VCaP (cell line): ENCODE measurements around the gene TMEM273.

Experiments used
- H3K27ac ChIP-seq: fragments of 450-650 bp; 2 replicates; pipeline ENCODE4 v1.5.1; 2017
- TF ChIP-seq, protein P1 (sequence below): fragments of 450-650 bp; conservative IDR thresholded peaks from 2 replicates; pipeline ENCODE4 v1.5.1; 2017; ENCODE audit warnings: mild to moderate bottlenecking, moderate library complexity

The TMEM273 gene

DNA sequence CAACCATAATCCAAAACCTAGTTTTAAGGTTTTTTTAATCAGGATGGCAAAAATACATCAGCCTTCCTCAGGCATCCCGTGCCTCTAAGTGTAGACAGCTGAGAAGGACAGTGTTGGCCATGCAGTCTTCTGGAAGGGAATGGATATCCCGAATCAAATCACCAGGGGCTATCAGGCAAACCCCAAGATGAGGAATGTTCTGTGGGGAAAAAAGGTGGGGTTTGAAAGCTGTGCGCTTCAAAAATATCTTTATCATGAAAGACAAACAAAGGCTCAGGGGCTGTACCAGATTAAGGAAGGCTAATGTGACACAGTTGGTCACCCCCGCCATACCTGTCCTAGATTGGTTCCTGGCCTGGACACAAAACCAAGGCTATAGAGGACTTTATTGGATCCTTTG is 5.4 kb downstream of the TMEM273 start:
- TF ChIP-seq, protein P1, sequence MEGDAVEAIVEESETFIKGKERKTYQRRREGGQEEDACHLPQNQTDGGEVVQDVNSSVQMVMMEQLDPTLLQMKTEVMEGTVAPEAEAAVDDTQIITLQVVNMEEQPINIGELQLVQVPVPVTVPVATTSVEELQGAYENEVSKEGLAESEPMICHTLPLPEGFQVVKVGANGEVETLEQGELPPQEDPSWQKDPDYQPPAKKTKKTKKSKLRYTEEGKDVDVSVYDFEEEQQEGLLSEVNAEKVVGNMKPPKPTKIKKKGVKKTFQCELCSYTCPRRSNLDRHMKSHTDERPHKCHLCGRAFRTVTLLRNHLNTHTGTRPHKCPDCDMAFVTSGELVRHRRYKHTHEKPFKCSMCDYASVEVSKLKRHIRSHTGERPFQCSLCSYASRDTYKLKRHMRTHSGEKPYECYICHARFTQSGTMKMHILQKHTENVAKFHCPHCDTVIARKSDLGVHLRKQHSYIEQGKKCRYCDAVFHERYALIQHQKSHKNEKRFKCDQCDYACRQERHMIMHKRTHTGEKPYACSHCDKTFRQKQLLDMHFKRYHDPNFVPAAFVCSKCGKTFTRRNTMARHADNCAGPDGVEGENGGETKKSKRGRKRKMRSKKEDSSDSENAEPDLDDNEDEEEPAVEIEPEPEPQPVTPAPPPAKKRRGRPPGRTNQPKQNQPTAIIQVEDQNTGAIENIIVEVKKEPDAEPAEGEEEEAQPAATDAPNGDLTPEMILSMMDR: no peak
- H3K27ac ChIP-seq: no peak overlapping the region

DNA sequence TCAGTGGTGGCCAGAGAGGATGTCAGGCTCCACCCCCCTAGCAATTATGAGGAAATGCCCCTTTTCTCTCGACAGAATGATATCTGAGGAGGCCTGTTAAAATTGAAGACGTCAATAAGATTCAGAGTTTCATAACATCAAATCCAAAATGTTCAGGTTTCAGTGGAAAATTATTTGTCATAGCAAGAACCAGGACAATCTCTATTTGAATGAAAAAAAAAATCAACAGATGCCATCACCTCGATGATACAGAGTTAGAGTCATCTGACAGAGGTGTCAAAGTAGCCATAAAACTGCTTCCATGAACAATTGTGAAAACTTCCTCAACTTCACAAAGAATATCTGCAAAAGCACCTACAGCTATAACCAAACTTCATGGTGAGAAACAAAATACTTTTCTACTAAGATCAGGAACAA is 7.7 kb downstream of the TMEM273 start:
- no peak overlapping the region for H3K27ac ChIP-seq
- TF ChIP-seq, protein P1: no peak

- TF ChIP-seq, protein P1: no peak
- no peak overlapping the region for H3K27ac ChIP-seq
Measured at GRCh38 chr10:49179699-49180443, 8.3 kb downstream of the TMEM273 start.

DNA sequence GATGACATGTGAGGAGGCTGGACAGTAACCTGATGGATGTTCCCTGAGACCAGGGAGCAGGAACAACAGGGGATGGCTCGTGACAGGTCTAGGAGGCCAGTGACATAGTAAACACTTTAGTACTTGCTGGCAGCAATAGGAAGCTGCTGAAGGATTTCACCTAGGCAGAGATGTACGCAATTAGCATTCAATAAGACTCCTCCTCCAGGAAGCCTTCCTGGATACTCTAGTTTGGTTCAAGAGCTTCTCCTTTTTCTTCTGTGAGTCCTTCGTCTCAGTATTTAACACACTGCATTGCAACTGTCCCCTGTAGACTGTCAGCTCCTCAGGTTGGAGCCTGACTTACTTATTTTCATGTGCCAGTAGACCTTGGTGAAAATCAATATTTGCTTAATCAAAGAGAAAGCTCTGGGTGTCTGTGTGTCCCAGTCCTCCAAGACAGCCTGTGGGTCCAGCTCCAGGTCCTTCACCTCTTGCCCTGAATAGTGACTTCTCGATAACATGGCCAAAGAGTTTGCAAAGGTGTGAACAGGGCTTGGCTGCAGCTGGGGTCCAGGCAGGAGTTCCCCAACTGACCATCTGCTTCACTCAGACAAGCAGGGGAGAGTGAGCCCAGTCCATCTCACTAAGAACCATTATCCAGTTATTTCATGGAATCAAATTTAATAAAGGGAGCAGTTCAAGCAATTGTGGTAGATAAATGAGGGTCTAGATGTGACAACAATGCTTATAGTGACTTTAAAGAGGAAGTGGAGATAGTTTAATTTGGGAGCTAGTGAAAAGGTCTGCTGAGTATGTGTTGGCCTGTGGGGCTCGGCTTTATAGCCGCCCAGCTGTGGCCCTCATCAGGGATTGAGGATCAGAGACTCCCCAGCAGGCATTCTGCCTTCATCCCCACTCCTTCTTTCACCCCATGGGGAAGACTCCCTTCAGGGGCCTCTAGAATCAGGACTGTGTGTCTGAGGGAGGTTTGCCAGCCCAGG is 9.4 kb downstream of the TMEM273 start:
- TF ChIP-seq, protein P1: no peak
- H3K27ac ChIP-seq: no peak overlapping the region

DNA sequence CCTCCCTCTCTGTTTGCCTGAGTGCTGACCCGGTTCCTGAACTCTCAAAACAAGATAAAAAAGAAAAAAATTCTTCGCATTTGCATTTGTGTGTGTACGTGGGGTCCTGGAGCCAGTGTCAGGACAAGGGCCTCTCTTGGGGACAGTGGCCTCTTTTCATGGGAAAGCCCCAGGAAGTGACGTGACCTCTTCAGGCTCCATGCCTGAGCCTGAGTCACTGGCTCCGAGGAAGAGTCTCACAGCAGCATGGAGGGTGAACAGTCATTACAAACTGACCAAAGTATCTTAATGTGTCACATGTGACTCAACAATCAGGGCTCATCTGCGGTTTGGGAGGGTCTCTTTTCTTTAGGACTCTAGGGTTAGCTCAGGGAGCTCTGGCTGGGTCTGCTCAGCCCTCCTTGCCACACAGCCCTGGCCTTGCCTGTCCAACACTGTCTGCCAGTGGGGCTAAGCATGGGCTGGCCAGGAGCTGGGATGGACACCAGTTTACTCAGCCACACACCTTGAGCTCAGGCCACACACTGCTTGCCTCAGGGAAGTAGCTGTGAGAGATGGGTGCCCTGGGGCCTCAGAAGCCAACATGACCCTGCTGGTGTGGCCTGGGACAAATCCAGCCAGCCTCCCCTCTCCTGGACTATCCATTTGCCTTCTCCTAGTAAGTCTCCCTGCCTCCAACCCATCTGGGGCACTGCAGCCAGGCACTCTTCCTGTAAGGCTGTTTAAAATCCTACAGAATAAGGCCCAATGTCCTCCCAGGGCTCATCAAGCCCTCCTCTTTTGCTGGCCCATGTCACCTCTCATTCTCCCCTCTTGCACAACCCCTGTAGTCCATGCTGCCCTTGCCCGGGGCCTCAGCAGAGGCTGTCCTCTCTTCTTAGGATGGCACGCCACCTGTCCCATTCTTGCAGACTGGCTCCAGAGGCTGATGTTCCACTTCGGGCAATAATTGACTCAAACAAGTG is 10.5 kb downstream of the TMEM273 start:
- H3K27ac ChIP-seq: no peak overlapping the region
- TF ChIP-seq, protein P1: no peak

DNA sequence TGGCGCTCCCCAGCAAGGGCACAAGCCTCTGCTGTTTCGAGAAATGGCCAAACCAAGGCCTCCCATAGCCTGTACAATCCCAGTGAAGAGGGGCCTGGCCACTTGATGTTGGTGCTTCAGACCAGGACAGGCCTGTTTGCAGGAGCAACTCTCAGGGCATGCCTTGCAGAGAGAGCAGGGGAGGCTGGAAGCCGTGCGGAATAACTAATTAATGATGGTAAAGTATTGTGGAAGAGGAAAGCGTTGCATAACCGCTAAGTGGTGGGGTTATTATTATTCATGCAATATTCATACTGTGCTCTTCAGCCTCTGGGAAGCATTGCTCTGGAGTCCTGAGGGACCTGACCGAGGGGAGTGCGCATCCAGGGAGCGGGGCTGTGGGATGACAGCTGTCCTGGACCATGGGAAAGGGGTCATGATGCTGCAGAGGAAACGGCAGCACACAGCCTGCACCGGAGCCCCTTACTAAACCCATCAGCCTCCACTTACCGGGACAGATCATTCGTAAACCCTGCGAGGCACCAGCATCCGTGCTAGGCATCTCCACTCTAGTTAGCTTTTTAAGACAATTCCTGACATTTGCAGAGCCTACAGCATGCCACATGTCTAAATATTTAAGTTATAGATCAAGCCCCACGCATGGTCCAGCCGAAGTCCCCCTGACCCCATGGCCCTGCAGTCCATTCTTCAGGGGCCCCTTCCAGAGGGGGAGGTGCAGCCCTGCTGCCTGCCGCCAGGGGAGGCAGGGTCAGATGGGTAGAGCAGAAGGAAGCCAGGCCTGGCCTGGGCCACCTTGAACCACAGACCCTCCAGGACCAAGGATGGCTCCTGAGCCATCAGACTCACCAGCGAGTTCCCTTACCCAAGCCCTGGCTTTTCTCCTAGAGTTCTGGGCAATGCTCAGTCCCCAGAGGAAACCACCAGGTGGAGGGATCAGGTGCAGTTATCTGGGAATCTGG is 11.6 kb downstream of the TMEM273 start:
- H3K27ac ChIP-seq: no peak overlapping the region
- TF ChIP-seq, protein P1: no peak
